HG02588 (cell line): ENCODE data around the gene CHKA.

Experiments
- ATAC-seq: cut with Tn5 transposase; IDR thresholded peaks from one replicate; pipeline ENCODE4 v1.9.1; 2021; ENCODE audit warnings: mild to moderate bottlenecking, moderate library complexity; ENCODE audit not compliant: unreplicated experiment

Gene CHKA

DNA sequence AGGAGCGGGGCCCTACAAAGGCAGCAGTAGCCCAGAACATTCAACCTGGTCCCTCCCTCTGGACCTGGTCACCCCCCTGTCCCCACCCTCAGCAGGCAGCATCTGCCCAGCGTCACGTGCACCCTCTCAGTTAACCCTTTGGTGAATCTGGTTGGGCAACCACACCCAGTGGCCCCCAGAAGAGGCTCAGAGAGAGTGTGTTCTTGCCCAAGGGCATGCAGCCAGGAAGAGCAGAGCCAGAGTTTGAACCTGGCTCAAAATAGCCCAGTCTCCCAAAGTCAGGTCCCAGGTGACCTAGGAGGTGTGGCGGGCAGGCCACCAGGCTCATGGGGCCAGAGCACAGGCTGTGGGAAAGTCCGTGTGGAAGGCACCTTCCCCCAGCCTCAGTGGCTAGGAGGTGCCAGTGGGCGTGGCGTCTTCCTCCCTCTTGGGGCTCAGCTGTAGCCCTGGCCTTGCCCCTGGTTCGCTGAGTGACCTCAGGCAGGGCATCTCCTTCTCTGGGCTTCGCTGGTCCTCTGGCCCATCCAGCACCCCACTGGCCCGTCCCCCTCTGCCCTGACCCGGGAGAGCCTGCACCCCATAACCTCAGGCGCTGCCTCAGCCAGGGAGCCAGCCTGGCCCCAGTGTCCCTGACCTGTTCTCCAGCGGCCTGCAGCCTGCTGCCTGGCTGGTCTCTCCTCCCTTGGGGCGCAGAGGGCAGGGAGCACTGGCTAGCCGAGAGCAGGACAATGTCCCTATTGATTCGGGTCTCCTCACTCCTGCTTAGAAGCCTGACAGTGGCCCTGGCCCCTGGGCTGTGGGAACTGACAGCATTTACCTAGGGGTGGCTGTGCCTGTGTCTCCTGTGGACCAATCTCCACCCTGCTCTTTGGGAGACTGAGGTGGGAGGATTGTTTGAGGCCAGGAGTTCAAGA, 104.0 kb downstream of the CHKA start:
- no peak for ATAC-seq

DNA sequence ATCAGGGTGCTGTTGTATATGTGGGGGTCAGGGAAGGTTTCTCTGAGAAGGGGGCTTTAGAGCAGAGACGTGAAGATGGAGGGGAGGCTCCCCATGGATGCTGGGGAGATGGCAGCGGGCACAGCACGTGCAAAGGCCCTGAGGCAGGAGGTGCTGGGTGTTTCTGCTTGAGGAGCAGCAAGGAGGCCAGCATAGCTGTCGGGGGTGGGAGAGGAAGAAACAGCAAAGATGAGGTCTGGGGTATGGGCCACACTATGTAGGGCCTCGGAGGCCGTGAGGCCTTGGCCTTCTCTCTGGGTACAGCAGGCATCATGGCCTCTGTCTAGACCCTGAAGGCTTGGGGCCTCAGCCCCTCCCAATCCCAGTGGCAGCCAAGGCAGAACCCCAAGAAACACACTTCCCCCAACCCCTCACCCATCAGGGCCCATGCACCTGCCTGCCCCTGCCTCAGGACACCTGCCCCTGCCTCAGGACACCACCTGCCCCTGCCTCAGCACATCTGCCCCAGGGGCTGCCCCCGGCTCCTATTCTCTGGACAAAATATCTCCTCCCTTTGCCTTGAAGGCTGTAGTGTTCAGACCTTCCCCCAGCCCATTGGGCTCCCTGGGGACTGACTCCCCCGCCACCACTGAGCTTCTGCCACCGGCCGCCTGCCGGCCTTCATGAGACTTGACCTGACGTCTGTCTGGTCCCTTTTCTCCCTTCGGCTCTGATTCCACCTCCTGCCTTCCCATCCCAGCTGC, 104.9 kb downstream of the CHKA start:
- no peak for ATAC-seq

DNA sequence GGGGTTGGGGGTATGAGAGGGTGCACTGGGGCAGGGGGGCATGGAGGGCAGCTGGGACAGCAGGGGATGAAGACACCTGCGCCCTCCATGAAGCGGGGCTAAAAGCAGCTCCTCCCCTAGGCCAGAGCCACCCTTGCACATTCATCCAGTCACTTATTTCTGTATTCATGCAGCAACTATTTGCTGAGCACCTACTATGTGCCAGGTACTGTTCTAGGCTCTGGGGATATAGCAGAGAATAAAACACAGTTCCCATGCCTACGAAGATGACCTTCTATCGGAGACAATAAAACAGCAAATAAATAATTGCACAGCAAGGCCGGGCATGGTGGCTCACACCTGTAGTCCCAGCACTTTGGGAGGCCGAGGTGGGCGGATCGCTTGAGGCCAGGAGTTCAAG, 105.7 kb downstream of the CHKA start:
- no peak for ATAC-seq

DNA sequence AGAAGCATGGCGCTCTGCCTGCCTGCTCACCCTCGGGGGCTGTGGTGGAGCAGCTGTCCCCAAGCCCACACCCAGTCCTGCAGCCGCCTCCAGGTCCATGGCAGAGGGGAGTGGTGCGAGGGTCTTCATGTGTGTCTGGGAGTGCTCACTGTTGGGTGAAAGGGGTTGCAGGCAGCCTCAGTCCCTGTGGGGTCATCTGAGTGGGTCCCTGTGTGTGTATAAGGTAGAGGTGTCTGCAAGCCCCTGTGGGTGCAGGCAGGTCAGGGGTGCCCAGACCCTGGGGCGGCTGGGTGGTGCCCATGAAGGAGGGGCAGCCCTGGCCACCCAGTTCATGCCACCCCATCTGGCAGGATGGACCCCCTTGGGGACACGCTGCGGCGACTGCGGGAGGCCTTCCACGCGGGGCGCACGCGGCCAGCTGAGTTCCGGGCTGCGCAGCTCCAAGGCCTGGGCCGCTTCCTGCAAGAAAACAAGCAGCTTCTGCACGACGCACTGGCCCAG, 106.2 kb downstream of the CHKA start:
- ATAC-seq, result no peak

DNA sequence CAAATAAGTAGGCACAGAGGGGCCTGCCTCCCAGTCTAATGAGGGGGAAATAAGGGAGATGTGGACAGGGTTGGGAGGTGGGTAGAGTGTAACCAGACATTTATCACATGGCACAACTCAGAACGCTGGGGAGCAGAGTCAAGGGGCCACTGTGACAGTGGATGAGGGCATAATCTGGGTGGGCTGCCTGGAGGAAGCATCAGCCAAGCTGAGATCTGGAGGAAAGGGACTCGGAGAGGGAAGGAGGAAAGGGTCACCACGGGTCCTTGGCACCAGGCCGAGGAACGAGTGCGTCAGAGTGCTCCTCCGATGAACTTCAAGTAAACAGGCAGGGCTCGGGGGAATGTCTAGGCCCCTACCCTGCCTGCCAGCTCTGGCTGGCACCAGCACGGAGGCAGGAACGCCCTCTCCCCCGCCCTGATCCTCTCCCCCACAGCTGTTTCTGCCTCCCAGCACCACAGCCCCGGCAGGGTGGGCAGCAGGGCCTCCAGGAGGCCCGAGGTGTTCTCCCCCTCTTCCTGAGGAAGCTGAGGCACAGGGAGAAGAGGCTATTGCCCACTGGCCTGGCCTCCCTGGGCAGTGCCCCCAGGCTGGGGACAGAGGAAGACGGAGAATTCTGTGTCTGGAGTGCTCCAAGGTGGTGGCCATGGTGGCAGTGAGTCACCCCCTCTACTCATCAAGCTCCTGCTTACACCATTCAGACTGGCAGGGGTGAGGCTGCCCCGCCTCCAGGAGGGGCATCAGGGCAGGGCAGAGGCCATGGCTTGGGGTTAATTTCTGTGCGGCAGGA, 106.8 kb downstream of the CHKA start:
- ATAC-seq, result no peak

DNA sequence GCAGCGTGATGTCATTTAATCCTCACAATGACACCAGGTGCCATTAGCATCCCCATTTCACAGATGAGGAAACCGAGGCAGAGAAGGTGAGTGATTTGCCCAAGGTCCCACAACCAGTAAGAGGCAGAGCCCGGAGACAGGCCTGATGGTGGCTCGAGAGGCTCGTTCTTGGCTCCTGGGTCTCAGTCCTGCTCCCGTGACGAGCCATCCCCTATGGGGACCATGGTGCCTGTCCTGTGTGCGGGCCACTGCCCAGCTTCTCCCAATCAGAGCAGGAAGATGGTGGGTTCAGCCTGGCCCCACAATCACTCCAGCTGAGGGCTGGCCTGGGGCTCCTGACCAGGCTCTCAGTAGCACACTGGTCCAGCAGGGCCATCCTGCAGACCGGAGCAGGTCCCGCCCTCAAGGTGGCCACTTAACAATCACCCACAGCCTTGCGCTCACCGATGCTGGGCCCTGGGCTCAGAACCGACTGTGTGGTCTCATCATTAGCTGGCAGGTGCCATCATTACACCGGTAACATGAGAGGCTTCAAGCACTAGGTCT, 107.5 kb downstream of the CHKA start:
- ATAC-seq, result no peak

DNA sequence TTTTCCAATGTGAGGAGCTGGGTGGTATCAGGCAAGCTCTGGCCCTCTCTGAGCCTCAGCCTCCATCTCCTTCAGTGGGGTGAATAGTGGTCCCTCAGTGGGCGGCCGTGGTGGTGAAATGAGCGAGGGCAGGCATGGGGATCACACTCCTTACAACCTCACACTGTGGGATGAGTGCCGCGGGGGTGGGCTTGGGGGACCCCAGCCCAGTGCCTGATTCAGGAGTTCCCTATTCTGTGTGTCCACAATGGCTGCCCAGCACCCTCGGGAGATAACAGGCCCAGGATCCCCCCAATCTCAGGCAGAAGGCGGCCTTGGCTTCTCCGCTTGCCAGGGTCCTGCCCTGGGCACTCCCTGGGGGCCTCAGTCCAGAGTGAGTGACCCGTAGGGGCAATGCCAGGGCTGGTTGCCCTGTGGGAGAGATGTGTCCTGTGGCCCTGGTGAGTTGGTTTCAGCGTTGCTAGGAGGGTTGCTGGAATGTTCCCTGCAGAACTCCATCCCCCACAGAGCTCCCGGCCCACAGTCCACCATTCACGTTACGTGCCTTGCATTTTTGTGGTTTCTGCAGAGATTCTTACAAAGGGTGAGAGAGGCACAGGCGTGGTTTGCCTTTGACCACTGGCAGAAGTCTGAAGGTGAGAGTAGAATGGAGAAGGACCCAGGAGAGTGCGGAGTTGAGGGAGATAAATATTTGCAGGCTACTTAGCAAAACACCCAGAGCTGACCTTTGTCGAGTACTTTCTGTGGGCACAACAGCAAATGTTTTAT, 108.2 kb downstream of the CHKA start:
- no peak for ATAC-seq

DNA sequence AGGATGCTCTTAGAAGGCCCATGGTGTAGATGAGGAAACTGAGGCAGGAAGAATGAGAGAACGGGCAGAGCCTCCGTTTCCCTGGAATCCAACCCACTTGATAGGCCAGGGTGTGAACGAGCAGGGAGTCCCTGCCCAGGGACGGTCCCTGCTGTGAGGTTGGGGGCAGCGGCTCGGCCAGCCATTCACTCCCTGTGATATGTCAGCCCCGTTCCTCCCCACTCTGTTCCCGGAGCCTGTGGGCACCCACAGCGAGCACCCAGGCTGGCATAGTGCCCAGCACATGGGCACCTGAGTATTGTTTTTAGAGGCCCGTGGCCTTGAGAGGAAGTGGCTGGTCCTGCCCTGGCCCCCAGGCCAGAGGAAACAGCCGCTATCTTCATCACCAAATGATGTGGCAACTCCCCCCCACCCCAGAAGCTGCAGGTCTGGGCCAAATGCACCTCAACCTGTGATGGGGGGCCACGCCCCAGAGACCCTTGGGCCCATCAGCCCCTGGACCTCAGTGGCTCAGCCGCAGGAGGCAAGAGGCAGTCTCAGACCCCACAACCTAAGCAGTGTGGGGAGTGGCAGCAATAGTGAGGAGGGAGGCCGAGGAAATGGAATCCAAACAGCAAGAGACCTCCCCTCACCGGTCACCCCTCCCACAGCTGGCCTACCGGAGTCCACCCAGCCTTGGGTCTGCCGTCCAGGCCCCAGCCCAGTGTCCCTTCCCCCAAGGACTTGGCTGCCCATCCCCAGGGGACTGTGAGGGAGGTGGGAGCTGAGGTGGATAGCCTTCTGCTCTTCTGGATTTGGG, 108.9 kb downstream of the CHKA start:
- no peak for ATAC-seq

DNA sequence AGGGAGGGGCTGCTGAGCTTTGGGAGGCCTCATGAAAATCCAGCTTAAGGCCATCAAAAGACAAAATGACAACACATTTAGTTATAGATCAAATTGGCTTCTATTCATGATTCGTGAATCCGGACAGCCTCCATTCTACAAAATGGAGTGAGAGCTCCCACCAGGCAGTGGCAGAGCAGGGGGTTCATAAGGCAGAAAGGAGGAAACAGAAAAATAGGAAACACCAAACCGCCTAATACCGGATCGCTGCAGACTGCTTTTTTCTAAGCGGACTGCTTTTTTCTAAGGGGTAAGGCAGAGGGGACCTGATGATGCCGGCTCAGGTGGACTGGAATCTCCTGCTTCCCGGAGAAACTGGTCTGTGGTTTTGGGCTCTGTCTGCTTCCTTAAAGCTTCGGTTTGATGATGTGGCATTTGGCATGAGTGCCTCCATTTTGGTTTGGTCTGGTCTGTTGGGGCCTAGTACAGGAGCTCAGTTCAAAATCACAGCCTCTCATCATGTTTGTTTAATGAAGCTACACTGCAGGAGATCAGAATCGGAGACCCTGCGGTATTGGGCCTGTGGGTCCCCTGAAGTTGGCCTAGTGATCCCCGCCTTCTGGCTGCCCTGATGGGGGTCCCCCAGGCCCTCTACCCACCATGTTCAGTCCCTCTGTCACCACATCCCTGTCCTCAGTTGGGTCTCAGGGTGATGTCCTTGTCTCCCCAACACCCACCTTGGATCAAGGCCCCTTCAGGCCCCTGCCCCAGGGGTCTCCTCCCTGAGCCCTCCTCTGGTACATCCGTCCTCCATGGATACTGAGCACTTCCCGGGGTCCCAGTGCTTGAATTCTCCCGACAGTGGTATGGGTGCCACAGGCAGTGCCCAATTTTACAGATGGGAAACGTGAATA, 109.9 kb downstream of the CHKA start:
- ATAC-seq, result no peak

DNA sequence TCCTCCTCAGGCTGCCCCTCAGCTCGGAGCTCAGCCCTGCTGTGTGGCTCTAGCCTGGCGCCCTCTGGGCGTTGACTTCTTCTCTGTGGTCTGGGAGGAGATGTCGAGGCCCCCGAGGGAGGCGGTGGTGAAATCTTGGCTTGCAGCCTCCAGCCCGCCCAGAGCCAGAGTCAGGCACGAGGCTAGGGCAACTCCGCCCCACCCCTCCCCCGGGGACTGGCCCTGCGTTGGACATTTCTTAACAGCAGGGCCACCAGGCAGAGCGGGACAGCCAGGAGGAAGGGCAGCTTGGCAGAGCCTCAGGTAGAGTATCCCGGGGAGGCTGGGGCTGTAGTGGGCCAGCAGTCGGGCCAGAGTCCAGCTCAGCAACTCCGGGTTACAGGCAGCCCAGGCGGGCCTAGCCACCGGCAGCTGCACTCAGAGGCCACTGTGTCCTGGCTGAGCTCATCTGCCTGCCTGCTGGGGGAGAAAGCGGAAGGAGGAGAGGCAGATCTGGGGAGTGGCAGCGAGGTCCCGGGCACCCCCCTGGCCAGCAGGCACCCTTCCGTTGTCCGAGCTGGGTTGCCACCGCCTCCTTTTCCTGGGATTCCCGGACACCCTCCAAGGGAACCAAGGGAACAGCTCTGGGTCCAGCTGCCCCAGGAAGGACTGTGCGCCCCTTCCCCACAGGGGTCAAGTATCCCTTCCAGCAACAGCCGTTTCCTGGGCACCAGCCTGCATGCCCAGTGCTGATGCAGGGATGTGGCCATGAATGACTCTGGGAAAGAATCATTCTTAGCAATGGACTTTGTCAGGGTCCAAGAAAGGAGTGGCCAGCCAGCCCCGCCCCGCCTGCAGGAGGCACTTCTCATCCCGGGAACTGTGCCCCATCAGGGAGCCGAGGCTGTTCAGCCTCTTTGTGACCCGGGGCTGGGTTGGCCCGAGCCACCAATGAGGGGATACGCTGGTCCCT, 110.8 kb downstream of the CHKA start, which contains the start of gene ALDH3B1:
ALDH3B1 (plus strand) TSS at position 238 of the 952 bp plus-strand sequence. CDS start 4,971 bp downstream, outside the sequence.
- ATAC-seq, result no peak

DNA sequence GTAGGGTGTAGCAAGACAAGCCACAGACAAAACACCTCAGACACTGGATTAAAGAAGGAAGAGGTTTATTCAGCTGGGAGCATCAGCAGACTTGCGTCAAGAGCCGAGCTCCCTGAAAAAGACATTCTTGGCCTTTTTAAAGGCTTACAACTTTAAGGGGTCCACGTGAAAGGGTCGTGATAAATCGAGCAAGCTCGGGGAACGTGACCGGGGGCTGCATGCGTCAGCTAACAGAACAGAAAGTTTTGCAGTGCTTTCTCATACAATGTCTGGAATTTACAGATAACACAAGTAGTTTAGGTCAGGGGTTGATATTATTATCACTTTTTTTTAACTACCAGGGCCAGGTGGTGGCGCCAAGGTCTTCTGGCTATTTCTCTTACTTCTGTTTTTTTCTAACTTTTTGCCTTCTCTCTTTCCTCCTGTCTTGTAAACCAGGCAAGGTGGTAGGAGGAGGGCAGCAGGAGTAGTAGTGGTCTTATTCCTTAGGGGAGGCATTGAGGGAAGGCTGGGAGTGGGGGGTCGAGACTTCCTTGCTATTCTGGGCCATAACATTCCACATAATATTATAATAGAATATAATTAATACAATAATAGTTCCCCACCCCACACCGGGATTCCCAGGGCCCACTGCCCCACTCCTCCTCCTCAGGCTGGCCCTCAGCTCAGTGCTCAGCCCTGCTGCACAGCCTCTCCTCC, 111.6 kb downstream of the CHKA start:
- ATAC-seq, result no peak

DNA sequence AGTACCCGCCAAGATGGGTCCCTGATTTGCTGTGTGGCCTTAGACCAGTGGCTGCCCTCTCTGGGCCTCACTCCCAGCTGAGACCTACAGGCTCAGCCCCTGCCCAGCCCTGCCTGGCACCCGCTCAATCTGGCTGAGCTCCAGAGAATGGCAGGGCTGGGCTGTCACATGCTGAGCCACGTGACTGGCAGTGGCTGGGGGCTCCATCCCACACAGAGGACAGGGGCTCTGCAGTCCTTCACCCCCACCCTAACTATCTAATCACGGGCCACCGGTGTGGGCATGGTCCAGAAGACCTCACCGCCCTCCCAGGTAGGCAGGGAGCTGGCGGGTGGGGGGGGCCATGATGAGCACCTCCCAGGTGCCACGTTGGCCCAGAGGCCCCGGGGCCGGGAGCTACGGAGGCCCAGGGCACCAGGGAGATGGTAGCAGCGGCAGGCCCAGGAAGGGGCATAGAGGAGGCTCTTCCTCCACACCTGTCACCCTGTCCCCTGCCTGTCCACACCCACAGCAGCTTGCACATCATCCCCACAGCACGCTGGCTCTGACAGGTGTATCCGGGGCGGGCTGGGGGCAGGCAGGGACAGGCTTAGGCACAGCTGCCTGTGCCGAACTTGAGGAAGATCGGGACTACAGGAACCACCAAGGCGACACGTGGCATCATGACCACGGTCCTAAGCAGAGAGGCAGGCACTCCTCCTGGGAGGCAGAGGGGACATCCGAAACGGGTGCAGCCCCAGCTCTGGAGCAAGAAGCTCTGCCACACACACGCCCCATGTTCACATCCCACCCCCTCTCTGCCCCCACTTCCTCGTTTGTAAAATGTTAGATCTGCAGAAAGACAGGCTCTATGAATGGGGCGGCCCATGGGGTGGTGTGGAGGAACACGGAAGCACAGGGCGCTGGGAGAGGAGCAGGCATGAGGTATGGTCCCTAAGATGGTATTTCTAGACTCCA, 112.5 kb downstream of the CHKA start:
- no peak for ATAC-seq

DNA sequence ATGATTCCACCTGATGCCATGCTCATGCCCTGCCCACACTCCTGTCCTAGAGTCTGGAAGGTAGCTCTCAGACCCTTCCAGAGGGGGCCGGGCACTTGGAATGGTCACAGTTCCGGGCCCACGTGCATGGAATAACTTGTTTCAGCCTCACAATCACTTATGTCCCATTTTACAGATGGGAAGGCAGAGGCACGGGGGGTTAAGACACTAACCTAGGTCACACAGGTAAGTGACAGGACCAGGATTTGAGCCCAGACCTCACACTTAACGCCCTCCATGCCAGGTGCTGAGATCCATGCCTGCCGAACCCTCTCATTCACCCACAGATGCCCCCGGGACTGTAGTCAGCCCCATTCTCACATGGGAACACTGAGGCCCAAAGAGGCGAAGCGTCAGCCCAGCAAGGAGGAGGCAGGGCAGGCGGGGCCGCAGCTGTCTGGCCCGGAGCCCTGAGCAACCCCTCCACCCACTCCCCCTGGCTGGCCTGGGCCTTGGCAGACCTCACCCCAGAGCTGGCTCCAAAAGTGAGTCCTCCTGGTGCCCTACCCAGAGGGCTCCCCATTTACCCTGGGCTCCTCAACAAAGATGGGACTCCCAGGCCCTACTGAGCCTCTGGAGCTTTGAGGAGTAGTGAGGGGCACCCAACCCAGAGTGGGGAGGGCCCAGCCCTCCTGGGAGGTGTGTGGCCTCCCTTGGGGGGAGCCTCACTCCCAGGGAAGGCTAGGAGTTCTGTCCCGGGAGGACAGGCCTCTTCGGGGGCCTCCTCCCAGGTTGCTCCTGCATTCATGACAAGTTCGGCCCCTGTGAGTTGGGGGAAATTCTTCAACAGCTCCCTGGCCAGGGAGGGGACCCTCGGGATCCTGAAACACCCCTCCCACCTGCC, 113.4 kb downstream of the CHKA start:
- no peak for ATAC-seq

DNA sequence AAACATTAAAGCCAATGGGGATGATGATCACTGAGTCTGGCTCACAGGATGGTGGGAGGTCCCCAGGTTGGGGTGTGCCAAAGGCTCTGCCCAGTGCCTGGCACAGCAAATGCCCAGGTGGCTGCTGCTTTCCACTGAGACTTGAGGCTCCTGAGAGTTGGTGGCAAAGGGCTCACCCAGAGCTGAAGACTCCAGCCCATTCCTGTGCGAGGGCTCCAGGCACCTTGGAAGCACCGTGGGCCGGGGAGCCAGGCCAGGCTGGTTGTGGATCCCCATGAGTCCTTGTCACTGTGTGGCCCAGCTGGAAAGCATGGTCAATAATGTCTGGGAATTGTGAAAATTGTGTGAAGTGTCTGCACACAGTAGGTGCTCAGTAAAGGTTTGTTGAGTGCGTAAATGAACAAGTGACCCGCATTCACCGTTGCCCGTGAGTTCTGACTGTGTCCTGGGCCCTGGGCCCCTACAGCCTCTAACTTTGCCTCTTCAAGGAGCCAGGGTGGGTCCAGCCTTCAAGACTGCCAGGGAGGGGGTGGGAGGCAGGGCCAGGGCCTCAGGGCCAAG, 114.5 kb downstream of the CHKA start:
- ATAC-seq, result no peak
